Kidney epithelial cell (primary cell): ENCODE data around the gene TCTN1. TPM values are rescaled to one million over a fixed set of nuclear protein-coding genes. Genes with fewer than 3 reads are reported as not detected.
A peak's percentile ranks its signal among the peaks of the same experiment; 100 is the strongest.

Experiments used
- DNase-seq: peaks from one replicate; pipeline ENCODE4 v3.0.0-alpha.2; 2010; ENCODE audit warnings: low read depth
- H3K27me3 ChIP-seq: 2 replicates; pipeline ENCODE4 v1.6.0; 2011; ENCODE audit warnings: low read length; ENCODE audit not compliant: control insufficient read depth, insufficient read depth
- H3K36me3 ChIP-seq: 2 replicates; pipeline ENCODE4 v1.5.1; 2011; ENCODE audit warnings: low read length; ENCODE audit not compliant: control insufficient read depth, insufficient read depth
- H3K4me3 ChIP-seq: 2 replicates; pipeline ENCODE4 v1.5.1; 2011; ENCODE audit warnings: low read depth, mild to moderate bottlenecking, control low read depth, low read length
- CTCF ChIP-seq: IDR thresholded peaks from 2 replicates; pipeline ENCODE4 v1.5.1; 2011; ENCODE audit warnings: mild to moderate bottlenecking, moderate library complexity, low read length, control low read depth, inconsistent platforms; ENCODE audit not compliant: insufficient read depth, poor library complexity, severe bottlenecking
- total RNA-seq: library from RNA; depleted of rRNA; stranded (reverse); fragments of >200 nt; gene quantifications from 2 replicates; pipeline ENCODE4 v1.2.3, GENCODE V29; 2015

TCTN1 gene
- total RNA-seq, 1 donor from 2014 or later: 16.5 TPM

- DNase-seq: peak; percentile 41
- TF ChIP-seq CTCF: peak; percentile 73
- H3K4me3 ChIP-seq: no peak overlapping the region
These were observed 84.4 kb downstream of the TCTN1 start for GRCh38 chr12:110698171-110698902.

More at GRCh38 chr12:110698171-110698902, 84.4 kb downstream of the TCTN1 start:
- Histone ChIP-seq H3K36me3 (no peaks in the 10 kb centered on the region), H3K27me3 (no peaks in the 10 kb centered on the region)

Other genes starting within 250 kb of the TCTN1 start
- gene ANAPC7, start 210.4 kb upstream of the TCTN1 start, total RNA-seq: 49.0 and 51.3 TPM in 2 replicates
- 796 and 823 TPM in 2 replicates for gene ARPC3, start 163.8 kb upstream of the TCTN1 start, total RNA-seq
- gene GPN3, start 145.9 kb upstream of the TCTN1 start, total RNA-seq: 24.6 and 25.9 TPM in 2 replicates
- gene FAM216A, start 145.3 kb upstream of the TCTN1 start, total RNA-seq: 5.7 and 7.5 TPM in 2 replicates
- gene VPS29, start 112.0 kb upstream of the TCTN1 start, total RNA-seq: 75.4 and 93.7 TPM in 2 replicates
- gene RAD9B, start 111.8 kb upstream of the TCTN1 start, total RNA-seq: 0.88 and 1.2 TPM in 2 replicates
- 9.8 and 11.5 TPM in 2 replicates for gene PPTC7, start 30.8 kb upstream of the TCTN1 start, total RNA-seq
- 0.33 and 2.1 TPM in 2 replicates for gene HVCN1, start 75.0 kb downstream of the TCTN1 start, total RNA-seq
- 81.6 and 93.1 TPM in 2 replicates for gene PPP1CC, start 128.8 kb downstream of the TCTN1 start, total RNA-seq
- not detected in 2 replicates for gene CCDC63, start 232.9 kb downstream of the TCTN1 start, total RNA-seq